Measurements from ENCODE around the gene SLC2A11. TPM values are rescaled to one million over a fixed set of nuclear protein-coding genes. Genes with fewer than 3 reads are reported as not detected.

Gene SLC2A11
- total and polyA plus RNA-seq, 10 of the 15 experiments (the other 5 are each of a cell fraction or from before 2014, with no cell fraction given): 0.98 to 18.3 (median 8.6) TPM

- H3K4me1 ChIP-seq (ENCODE audit: control insufficient read depth, insufficient read depth, low read length): peaks cover 70% of the 10 kb centered on the region
Observed at GRCh38 chr22:23847991-23848864, 9.4 kb upstream of the SLC2A11 start.

More at GRCh38 chr22:23847991-23848864, 9.4 kb upstream of the SLC2A11 start:
- ChIA-PET CTCF (interaction anchor here (0.7 to 9.7 kb wide), 5 partner anchors 9 to 220 kb away, joined by 3 to 197 read pairs (median 7); partner anchors contain the start of genes CHCHD10, DERL3 and SLC2A11), POLR2A (interaction anchor here (1.0 to 1.3 kb wide), 2 partner anchors 73 to 77 kb away, joined by 3 read pairs; no protein-coding TSS in a partner anchor), RAD21 (ENCODE audit: unreplicated experiment) (interaction anchor here (0.7 to 5.1 kb wide), 6 partner anchors 9 to 136 kb away, joined by 3 to 38 read pairs (median 3); partner anchors contain the start of genes CHCHD10 and MIF), SMC1A (ENCODE audit: uncharacterized antibody, unreplicated experiment) (interaction anchor here (0.6 to 1.6 kb wide), 4 partner anchors 9 to 98 kb away, joined by 3 to 8 read pairs (median 4); partner anchors contain the start of gene ZNF70)
- no peak overlapping the region for H3K4me2 ChIP-seq (ENCODE audit: control insufficient read depth, insufficient read depth)
- 49% methylated on average over 23 of the region's 24 CpGs for WGBS (ENCODE audit: insufficient coverage, insufficient replicate concordance, low lambda C conversion rate, missing lambda C conversion rate)
- FAIRE-seq: no peak
- no peak overlapping the region for H3K27ac ChIP-seq (ENCODE audit: control insufficient read depth, insufficient read depth)
- H4K20me1 ChIP-seq (ENCODE audit: control insufficient read depth, insufficient read depth): no peaks in the 10 kb centered on the region
- no peaks in the 10 kb centered on the region for H3K79me2 ChIP-seq (ENCODE audit: control insufficient read depth, insufficient read depth, low read length)
- H2AFZ ChIP-seq (ENCODE audit: control insufficient read depth, low read depth, low read length): no peak overlapping the region
- in situ Hi-C loops (cut with MboI) (loop anchor here (5.0 kb wide), 2 partner anchors 221 to 301 kb away; no protein-coding TSS in a partner anchor), intact Hi-C loops (cut with micrococcal nuclease; ENCODE audit: unreplicated experiment) (loop anchor here (2.0 to 5.0 kb wide), 2 partner anchors 221 to 305 kb away; no protein-coding TSS in a partner anchor)
- no peaks in the 10 kb centered on the region for H3K27me3 ChIP-seq (replicated peaks in 1 of 2; ENCODE audit: control insufficient read depth in 2 of 2, insufficient read depth in 2 of 2, low read length in 1 of 2)
- no peak overlapping the region for H3K4me3 ChIP-seq
- no peak for TF ChIP-seq HCFC1 (IDR thresholded peaks at IDR 0.05; ENCODE audit: low read length)
- TF ChIP-seq CBX5 (IDR thresholded peaks at IDR 0.05; ENCODE audit: low read depth): no peak
- TF ChIP-seq BACH1 (IDR thresholded peaks at IDR 0.05; ENCODE audit: borderline replicate concordance): no peak
- TF ChIP-seq SIN3A (IDR thresholded peaks at IDR 0.05; ENCODE audit: low read depth, low read length): no peak
- no peak for TF ChIP-seq EGR1 (IDR thresholded peaks at IDR 0.05; ENCODE audit: borderline replicate concordance in 1 of 2, low read depth in 2 of 2, low read length in 2 of 2)
- DNase-seq (ENCODE audit: low read depth, low spot score): no peak
- no peak overlapping the region for H3K9ac ChIP-seq (ENCODE audit: control insufficient read depth, insufficient read depth, low read length)
- no TSS peak for BruUV-seq (replicated peaks)
- no peak for ATAC-seq
- no peaks in the 10 kb centered on the region for H3K9me3 ChIP-seq (replicated peaks; ENCODE audit: control insufficient read depth, insufficient read depth, low read length)
- no peaks in the 10 kb centered on the region for H3K36me3 ChIP-seq (ENCODE audit: control insufficient read depth in 2 of 2, insufficient read depth in 2 of 2, low read length in 1 of 2)

Measured in GM12878 (cell line).